Large intestine (tissue), 3 donors: ENCODE results near the gene MR1. TPM values are rescaled to one million over a fixed set of nuclear protein-coding genes. Genes with fewer than 3 reads are reported as not detected.

Experiments used
- DNase-seq, 2 donors: peaks; one replicate each; pipeline versions ENCODE4 v3.0.0 to v3.0.0-alpha.2; 2013
- H3K27ac ChIP-seq: one replicate; pipeline ENCODE4 v1.5.1; 2013; ENCODE audit warnings: low read length
- H3K27me3 ChIP-seq: 2 replicates; pipeline ENCODE4 v1.6.1; 2013; ENCODE audit warnings: low read length; ENCODE audit not compliant: control insufficient read depth, insufficient read depth
- H3K36me3 ChIP-seq: 2 replicates; pipeline ENCODE4 v1.6.1; 2013; ENCODE audit warnings: low read length; ENCODE audit not compliant: control insufficient read depth, insufficient read depth
- H3K4me1 ChIP-seq: one replicate; pipeline ENCODE4 v1.6.1; 2013; ENCODE audit warnings: low read length; ENCODE audit not compliant: control insufficient read depth, insufficient read depth
- H3K4me3 ChIP-seq: one replicate; pipeline ENCODE4 v1.5.1; 2013; ENCODE audit warnings: low read length
- H3K9me3 ChIP-seq: one replicate; pipeline ENCODE4 v1.6.1; 2013; ENCODE audit warnings: mild to moderate bottlenecking, low read depth, low read length, moderate library complexity; ENCODE audit not compliant: control insufficient read depth
- WGBS: methylation state at CpG from one replicate; pipeline ENCODE4 v1.1.5; 2013; ENCODE audit warnings: low lambda C conversion rate; ENCODE audit not compliant: insufficient coverage; 5-methylcytosine and 5-hydroxymethylcytosine counted together
- polyA plus RNA-seq: library from polyadenylated mRNA; unstranded; fragments of 120-200 nt; gene quantifications from one replicate; pipeline ENCODE4 v1.2.1, GENCODE V29; 2013

The MR1 gene
- polyA plus RNA-seq, 1 donor, result 10.9 TPM

GRCh38 chr1:181091309-181092040, 57.7 kb downstream of the MR1 start:
- no peak for DNase-seq
- H3K4me1 ChIP-seq, result peaks cover 9% of the 10 kb centered on the region
- H3K27ac ChIP-seq, result peak overlapping the region; percentile 76
- H3K27me3 ChIP-seq, result no peaks in the 10 kb centered on the region
- WGBS, result 89% methylated on average over 3 of the region's 8 CpGs
- peak overlapping the region; percentile 76 for H3K4me3 ChIP-seq
- no peaks in the 10 kb centered on the region for H3K9me3 ChIP-seq
- H3K36me3 ChIP-seq, result no peaks in the 10 kb centered on the region

- no CpG with 5 or more reads among the region's 2 CpGs for WGBS
Measured at GRCh38 chr1:181092056-181092455, 58.3 kb downstream of the MR1 start.

GRCh38 chr1:181092883-181093458, 59.2 kb downstream of the MR1 start:
- Histone ChIP-seq H3K36me3 (no peaks in the 10 kb centered on the region), H3K27ac (peak overlapping the region; percentile 27), H3K27me3 (no peaks in the 10 kb centered on the region), H3K4me3 (no peak overlapping the region), H3K9me3 (no peaks in the 10 kb centered on the region), H3K4me1 (peaks cover 12% of the 10 kb centered on the region)
- DNase-seq, result peak in 1 of 2 donors; percentile 72
- WGBS, result 0% methylated on average over 1 of the region's 4 CpGs

More at GRCh38 chr1:181092056-181092455, 58.3 kb downstream of the MR1 start:
- Histone ChIP-seq H3K4me3 (no peak overlapping the region), H3K27me3 (no peaks in the 10 kb centered on the region), H3K27ac (no peak overlapping the region), H3K9me3 (no peaks in the 10 kb centered on the region), H3K36me3 (no peaks in the 10 kb centered on the region), H3K4me1 (peaks cover 13% of the 10 kb centered on the region)
- no peak for DNase-seq

GRCh38 chr1:181094416-181095212, 60.8 kb downstream of the MR1 start:
- H3K4me1 ChIP-seq, result peaks cover 16% of the 10 kb centered on the region
- H3K9me3 ChIP-seq, result no peaks in the 10 kb centered on the region
- peak overlapping the region; percentile 22 for H3K27ac ChIP-seq
- no peak for DNase-seq
- no peak overlapping the region for H3K4me3 ChIP-seq
- H3K27me3 ChIP-seq, result peaks cover 2% of the 10 kb centered on the region
- H3K36me3 ChIP-seq, result no peaks in the 10 kb centered on the region
- 67% methylated on average over 1 of the region's 7 CpGs for WGBS

GRCh38 chr1:181095260-181095659, 61.5 kb downstream of the MR1 start:
- H3K4me3 ChIP-seq, result no peak overlapping the region
- no CpG with 5 or more reads among the region's 8 CpGs for WGBS
- peaks cover 2% of the 10 kb centered on the region for H3K27me3 ChIP-seq
- H3K36me3 ChIP-seq, result no peaks in the 10 kb centered on the region
- no peak overlapping the region for H3K27ac ChIP-seq
- DNase-seq, result no peak
- no peaks in the 10 kb centered on the region for H3K9me3 ChIP-seq
- H3K4me1 ChIP-seq, result peaks cover 22% of the 10 kb centered on the region

- no peak for DNase-seq
- no peak overlapping the region for H3K4me3 ChIP-seq
- H3K9me3 ChIP-seq, result no peaks in the 10 kb centered on the region
- H3K36me3 ChIP-seq, result no peaks in the 10 kb centered on the region
- WGBS, result 83% methylated on average over 1 of the region's 5 CpGs
- peaks cover 23% of the 10 kb centered on the region for H3K4me1 ChIP-seq
- peaks cover 2% of the 10 kb centered on the region for H3K27me3 ChIP-seq
- H3K27ac ChIP-seq, result peak overlapping the region; percentile 9
Measured at GRCh38 chr1:181095763-181096184, 62.0 kb downstream of the MR1 start.

- Histone ChIP-seq H3K9me3 (no peaks in the 10 kb centered on the region), H3K4me1 (peaks cover 21% of the 10 kb centered on the region), H3K27me3 (peaks cover 5% of the 10 kb centered on the region)
Measured at GRCh38 chr1:181097242-181097641, 63.5 kb downstream of the MR1 start.

GRCh38 chr1:181099152-181100014, 65.6 kb downstream of the MR1 start:
- no peaks in the 10 kb centered on the region for H3K9me3 ChIP-seq
- no peaks in the 10 kb centered on the region for H3K36me3 ChIP-seq
- H3K4me1 ChIP-seq, result peaks cover 23% of the 10 kb centered on the region
- H3K4me3 ChIP-seq, result no peak overlapping the region
- no peak for DNase-seq
- 36% methylated on average over 6 of the region's 11 CpGs for WGBS
- peaks cover 5% of the 10 kb centered on the region for H3K27me3 ChIP-seq
- no peak overlapping the region for H3K27ac ChIP-seq

More at GRCh38 chr1:181097242-181097641, 63.5 kb downstream of the MR1 start:
- Histone ChIP-seq H3K36me3 (no peaks in the 10 kb centered on the region), H3K27ac (no peak overlapping the region), H3K4me3 (no peak overlapping the region)
- no CpG with 5 or more reads among the region's 7 CpGs for WGBS
- DNase-seq, result no peak

- no peak overlapping the region for H3K4me3 ChIP-seq
- H3K27me3 ChIP-seq, result peaks cover 5% of the 10 kb centered on the region
- peaks cover 26% of the 10 kb centered on the region for H3K4me1 ChIP-seq
- WGBS, result 31% methylated on average over 7 of the region's 10 CpGs
- H3K27ac ChIP-seq, result no peak overlapping the region
- DNase-seq, result no peak
- no peaks in the 10 kb centered on the region for H3K36me3 ChIP-seq
- H3K9me3 ChIP-seq, result no peaks in the 10 kb centered on the region
Measured at GRCh38 chr1:181100015-181100905, 66.5 kb downstream of the MR1 start.
